ENCODE results near the gene ARL5B.

ARL5B gene

DNA sequence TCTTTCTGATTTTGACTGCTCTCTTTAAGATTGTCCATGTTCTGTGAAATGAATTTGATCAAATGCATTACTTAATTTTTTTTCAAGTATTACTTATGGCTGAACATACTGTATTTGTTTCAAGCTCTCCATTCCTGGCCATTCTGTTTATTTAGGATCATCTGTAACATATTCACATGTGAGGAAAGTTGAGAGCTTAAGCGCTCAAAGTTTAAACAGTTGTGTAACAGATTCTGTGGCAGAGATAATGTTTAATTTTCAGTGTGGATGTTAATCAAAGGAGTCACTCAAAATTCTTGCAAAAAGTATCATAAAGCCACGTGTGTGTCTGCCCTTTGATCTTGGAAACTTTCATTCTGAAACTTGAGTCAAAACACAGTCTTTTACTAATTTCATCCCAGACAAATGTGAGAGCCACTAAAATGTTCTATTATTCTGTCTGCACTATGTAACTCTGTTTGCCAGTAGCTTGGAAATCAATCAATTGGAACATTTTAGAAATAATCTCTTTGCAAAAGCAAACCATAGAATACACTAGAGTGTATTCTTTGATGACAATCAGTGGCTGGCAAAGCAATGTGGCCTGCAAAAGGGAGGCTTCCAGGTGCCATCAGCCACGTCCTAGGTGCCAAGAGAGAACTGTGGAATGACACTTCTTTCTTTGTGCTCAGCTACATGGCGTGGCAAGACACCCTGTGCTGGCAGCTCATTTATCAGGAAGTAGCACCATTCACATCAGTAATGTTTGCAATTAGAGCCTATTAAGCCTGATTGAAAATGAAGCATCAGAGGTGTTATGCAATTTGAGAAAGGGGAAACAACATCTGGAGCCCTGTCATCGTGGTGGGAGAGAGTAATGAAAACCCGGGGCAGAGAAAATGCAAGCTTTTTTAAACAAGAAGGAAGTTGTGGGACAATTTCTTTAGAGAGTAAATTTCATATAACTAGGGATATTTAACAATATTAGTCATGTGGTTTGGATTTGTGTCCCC, 40.9 kb downstream of the ARL5B start:
- no peak for DNase-seq

DNA sequence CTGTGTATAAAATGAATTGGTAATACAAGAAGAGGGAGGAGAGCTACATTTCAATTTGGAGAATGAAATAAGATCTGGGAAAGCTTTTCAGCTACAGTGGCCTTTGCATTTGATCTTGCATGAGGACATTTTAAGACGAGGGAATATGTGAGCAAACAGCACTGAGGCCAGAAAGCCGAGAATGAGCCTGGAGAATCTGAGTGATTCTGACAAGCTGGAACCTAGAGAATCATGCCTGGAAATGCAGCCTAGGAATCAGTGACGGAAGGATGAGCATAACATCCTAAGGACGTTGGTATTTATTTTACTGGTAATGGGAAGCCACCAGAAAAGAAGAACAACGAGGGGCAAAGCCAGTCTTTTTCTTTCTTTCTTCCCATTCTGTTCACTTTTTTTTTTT, 44.3 kb downstream of the ARL5B start:
- DNase-seq = no peak

DNA sequence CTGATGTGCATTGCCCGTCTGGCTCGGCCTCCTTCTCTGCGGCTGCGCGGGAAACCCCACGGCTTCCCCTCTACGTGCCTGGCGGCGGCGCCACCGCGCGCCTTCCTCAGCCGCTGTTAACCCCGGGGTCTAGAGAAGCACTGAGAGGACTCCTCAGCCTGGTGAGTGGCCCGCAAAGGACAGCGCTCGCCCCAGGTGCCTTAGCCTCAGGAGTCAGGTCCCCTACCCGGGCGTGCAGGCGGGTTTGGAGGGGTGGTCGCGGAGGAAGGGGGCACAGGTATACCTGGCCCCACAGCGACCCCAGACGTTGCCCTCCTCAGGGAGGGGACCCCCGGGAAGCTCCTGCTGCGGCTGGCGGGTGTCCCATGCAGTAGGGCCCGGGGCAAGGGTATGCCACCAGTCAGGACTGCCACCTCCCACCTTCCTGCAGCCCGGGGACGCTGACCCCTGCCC, 51.0 kb downstream of the ARL5B start:
- DNase-seq = no peak

DNA sequence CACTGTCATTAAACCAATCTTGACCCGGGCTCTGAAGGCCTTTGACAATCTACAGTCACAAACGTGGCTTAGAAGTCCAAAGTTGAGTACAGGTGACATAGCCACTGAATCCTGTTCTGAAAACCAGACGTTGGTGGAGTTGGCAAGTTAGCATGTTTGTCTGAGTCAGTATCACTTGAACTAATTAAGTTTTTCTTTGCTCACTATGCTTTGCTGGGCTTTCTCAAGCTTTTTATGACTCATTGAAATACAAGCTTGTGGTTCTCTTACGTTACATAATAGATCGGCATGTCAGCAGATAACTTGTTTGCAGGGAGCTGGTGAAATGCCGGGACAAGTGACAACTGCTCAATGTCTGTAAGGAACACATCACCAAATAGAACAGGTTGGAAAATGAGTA, 53.8 kb downstream of the ARL5B start:
- DNase-seq = peak in 3 of 56 donors; percentile 1 to 8 (median 5)

DNA sequence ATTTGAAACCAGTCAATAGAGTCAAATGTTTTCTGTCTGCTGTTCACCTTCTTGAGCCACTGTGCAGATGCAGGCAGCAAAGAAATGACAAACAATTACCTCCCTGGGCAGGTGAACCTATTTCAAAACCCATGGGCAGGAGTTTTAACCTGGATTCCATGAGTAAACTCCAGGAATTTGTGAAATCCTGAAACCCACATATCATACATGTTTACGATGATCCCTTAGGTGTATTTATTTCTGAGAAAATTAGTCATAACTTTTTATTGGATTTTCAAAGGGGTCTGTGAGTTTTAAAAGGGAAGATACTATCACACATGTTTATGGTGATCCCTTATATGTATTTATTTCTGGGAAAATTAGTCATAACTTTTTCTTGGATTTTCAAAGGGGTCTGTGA, 59.8 kb downstream of the ARL5B start:
- DNase-seq = no peak

DNA sequence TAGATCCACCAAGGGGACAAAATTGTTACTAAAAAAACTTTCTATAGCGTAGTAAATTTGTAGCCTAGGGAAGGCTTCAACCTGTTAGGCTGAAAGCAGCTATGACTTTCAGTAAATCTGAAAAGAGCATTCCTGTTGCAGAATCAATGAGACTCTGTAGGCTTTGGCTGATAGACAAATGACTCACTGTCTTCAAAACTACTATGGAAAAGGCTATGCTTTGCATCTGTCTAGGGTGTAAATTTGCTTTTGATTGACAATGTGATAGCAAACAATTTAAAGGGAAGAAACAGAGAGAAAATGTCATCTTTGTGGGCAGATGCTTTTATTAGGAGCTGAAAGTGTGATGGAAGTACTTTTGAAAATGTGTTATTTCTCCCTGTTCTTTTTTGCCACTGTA, 60.6 kb downstream of the ARL5B start:
- no peak for DNase-seq

DNA sequence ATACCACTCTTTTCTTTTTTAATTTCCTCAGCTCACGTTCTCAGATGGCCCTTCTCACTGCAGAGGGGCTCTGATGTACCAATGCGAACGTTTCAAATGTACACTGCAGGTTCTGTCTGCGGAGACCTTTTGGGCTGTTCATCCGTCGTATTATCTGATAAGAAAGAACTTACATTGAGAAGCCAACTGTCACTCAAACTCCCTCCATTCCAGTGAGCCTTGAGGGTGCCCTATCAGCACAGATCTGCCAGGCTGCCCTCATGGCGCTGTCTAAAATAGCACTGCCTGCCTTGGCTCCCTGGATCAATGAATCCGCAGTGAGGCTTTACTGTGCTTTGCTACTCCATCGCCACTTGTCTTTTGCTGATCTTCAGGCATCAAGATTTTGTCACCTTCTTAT, 61.8 kb downstream of the ARL5B start:
- DNase-seq = peak in 1 of 56 donors; percentile 3

DNA sequence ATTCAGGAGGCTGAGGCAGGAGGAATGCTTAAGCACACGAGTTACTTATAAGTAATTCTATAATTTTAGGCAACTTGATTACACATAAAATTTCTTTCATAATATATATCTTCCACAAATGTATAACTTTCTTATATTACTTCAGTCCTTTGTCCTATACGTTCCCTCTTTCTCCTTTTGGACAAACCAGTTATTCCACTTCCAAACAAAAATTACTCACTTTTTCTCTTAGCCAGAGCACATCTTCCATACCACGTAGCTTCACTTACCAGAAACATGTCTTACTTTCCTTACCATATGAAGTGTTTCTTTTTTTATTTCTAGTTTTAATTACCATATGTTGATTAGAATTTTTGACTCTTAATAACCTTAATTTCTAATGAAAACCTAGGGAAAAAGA, 64.6 kb downstream of the ARL5B start:
- no peak for DNase-seq

All from nucleus accumbens (tissue), 56 donors.